Mesendoderm (in vitro differentiated cells): ENCODE measurements around the gene SUGCT.

Source experiments
- DNase-seq: peaks from one replicate; pipeline ENCODE4 v3.0.0; 2013
- H2AK5ac ChIP-seq: 2 replicates; pipeline ENCODE4 v1.6.1; 2013; ENCODE audit warnings: low read length, inconsistent platforms
- H2BK120ac ChIP-seq: 2 replicates; pipeline ENCODE4 v1.6.1; 2013; ENCODE audit warnings: low read depth, mild to moderate bottlenecking, low read length, moderate library complexity, mixed read lengths
- H2BK15ac ChIP-seq: replicated peaks from 2 replicates; pipeline ENCODE4 v1.6.1; 2013; ENCODE audit warnings: low read depth, mild to moderate bottlenecking, moderate library complexity
- H2BK5ac ChIP-seq: 2 replicates; pipeline ENCODE4 v1.6.1; 2013; ENCODE audit warnings: low read length, inconsistent platforms
- H3K18ac ChIP-seq: 2 replicates; pipeline ENCODE4 v1.6.1; 2013; ENCODE audit warnings: mild to moderate bottlenecking, low read length, mixed read lengths
- H3K23ac ChIP-seq: one replicate; pipeline ENCODE4 v1.6.1; 2013; ENCODE audit warnings: low read length
- H3K27ac ChIP-seq: 2 replicates; pipeline ENCODE4 v1.5.1; 2013; ENCODE audit warnings: low read depth, mild to moderate bottlenecking, inconsistent platforms, low read length, moderate library complexity
- H3K27me3 ChIP-seq: 2 replicates; pipeline ENCODE4 v1.6.1; 2013; ENCODE audit warnings: low read length, control low read depth, mild to moderate bottlenecking, inconsistent platforms; ENCODE audit not compliant: insufficient read depth, poor library complexity
- H3K36me3 ChIP-seq: 2 replicates; pipeline ENCODE4 v1.6.1; 2013; ENCODE audit warnings: low read length, inconsistent platforms; ENCODE audit not compliant: control insufficient read depth, insufficient read depth
- H3K4ac ChIP-seq: one replicate; pipeline ENCODE4 v1.6.1; 2013; ENCODE audit warnings: low read depth, mild to moderate bottlenecking, low read length, moderate library complexity
- H3K4me1 ChIP-seq: 2 replicates; pipeline ENCODE4 v1.6.1; 2013; ENCODE audit warnings: low read depth, low read length, inconsistent platforms; ENCODE audit not compliant: control insufficient read depth
- H3K4me2 ChIP-seq: 2 replicates; pipeline ENCODE4 v1.6.1; 2013; ENCODE audit warnings: low read length
- H3K4me3 ChIP-seq: 2 replicates; pipeline ENCODE4 v1.5.1; 2013; ENCODE audit warnings: mild to moderate bottlenecking, low read length
- H3K56ac ChIP-seq: one replicate; pipeline ENCODE4 v1.6.1; 2013; ENCODE audit warnings: low read length
- H3K79me1 ChIP-seq: 2 replicates; pipeline ENCODE4 v1.6.1; 2013; ENCODE audit warnings: low read length, inconsistent platforms
- H3K79me2 ChIP-seq: 2 replicates; pipeline ENCODE4 v1.6.1; 2013; ENCODE audit warnings: mild to moderate bottlenecking, low read length; ENCODE audit not compliant: control insufficient read depth, insufficient read depth
- H3K9ac ChIP-seq: 2 replicates; pipeline ENCODE4 v1.6.1; 2013; ENCODE audit warnings: low read length, inconsistent platforms
- H4K5ac ChIP-seq: one replicate; pipeline ENCODE4 v1.6.1; 2013; ENCODE audit warnings: low read length
- H4K8ac ChIP-seq: one replicate; pipeline ENCODE4 v1.6.1; 2013; ENCODE audit warnings: low read depth, mild to moderate bottlenecking, control low read depth, low read length, moderate library complexity
- WGBS: extraction: QIAGEN DNeasy Blood & Tissue Kit; methylation state at CpG from one replicate; pipeline ENCODE4 v1.1.7; 2013; ENCODE audit warnings: low lambda C conversion rate, missing lambda C conversion rate; ENCODE audit not compliant: insufficient coverage; ENCODE audit errors: extremely low coverage; 5-methylcytosine and 5-hydroxymethylcytosine counted together

Gene SUGCT

GRCh38 chr7:40175725-40176510 lies 41.1 kb downstream of the SUGCT start:
- no peak overlapping the region for H4K8ac ChIP-seq
- no peak overlapping the region for H3K4me3 ChIP-seq
- no peak overlapping the region for H3K4ac ChIP-seq
- H3K4me1 ChIP-seq = no peaks in the 10 kb centered on the region
- no peak for DNase-seq
- no peak overlapping the region for H2BK120ac ChIP-seq
- no peaks in the 10 kb centered on the region for H3K79me1 ChIP-seq
- no peak overlapping the region for H2AK5ac ChIP-seq
- no peak overlapping the region for H3K56ac ChIP-seq
- H3K79me2 ChIP-seq = no peaks in the 10 kb centered on the region
- H3K9ac ChIP-seq = no peak overlapping the region
- no CpG with 5 or more reads among the region's 9 CpGs for WGBS
- H3K23ac ChIP-seq = no peak overlapping the region
- H2BK15ac ChIP-seq = no peak overlapping the region
- H4K5ac ChIP-seq = no peak overlapping the region
- H3K27ac ChIP-seq = no peak overlapping the region
- no peak overlapping the region for H3K18ac ChIP-seq
- no peak overlapping the region for H2BK5ac ChIP-seq
- H3K4me2 ChIP-seq = no peak overlapping the region
- no peaks in the 10 kb centered on the region for H3K36me3 ChIP-seq
- no peaks in the 10 kb centered on the region for H3K27me3 ChIP-seq

DNA sequence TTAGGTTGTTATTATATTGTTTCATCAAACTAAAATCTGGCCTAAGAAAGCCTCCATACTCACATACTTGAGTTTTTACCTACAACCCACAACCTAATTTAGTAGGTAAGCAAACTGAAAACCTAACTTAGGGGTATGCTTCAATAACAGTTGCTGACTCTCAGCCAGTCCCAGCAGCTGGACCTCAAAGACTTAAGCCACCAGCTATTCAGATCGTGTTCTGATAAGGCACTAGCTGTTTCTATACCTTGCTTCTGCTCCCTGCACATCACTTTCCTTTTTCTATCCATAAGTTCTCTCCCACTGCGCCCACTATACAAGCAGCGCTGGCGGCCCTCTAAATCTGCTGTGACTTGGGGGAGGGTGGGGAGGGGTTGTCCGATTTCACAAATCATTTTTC lies 42.3 kb downstream of the SUGCT start:
- WGBS = no CpG with 5 or more reads among the region's 5 CpGs
- no peak overlapping the region for H3K9ac ChIP-seq
- H2BK15ac ChIP-seq = no peak overlapping the region
- no peak overlapping the region for H3K4me2 ChIP-seq
- no peaks in the 10 kb centered on the region for H3K36me3 ChIP-seq
- H4K8ac ChIP-seq = no peak overlapping the region
- no peaks in the 10 kb centered on the region for H3K4me1 ChIP-seq
- no peak overlapping the region for H2BK120ac ChIP-seq
- H3K27ac ChIP-seq = no peak overlapping the region
- DNase-seq = peak; percentile 56
- no peak overlapping the region for H3K4me3 ChIP-seq
- no peaks in the 10 kb centered on the region for H3K27me3 ChIP-seq
- no peak overlapping the region for H3K18ac ChIP-seq
- no peak overlapping the region for H3K4ac ChIP-seq
- no peaks in the 10 kb centered on the region for H3K79me1 ChIP-seq
- H3K56ac ChIP-seq = no peak overlapping the region
- H4K5ac ChIP-seq = no peak overlapping the region
- H3K23ac ChIP-seq = no peak overlapping the region
- H2BK5ac ChIP-seq = no peak overlapping the region
- H3K79me2 ChIP-seq = no peaks in the 10 kb centered on the region
- H2AK5ac ChIP-seq = no peak overlapping the region

DNA sequence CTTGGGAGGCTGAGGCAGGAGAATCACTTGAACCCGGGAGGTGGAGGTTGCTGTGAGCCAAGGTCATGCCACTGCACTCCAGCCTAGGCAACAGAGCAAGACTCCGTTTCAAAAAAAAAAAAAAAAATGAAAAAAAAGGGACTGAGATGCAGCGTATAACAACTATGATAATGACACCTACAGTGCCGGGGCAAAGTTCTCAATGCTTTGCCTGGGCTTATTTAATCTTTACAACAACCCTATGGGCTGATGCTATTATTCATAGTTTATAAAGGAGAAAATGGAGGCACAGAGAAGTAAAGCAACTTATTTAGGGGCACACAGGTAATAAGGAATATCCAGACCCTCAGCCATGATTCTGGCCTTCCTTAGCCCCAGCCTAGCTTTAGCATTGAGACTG lies 47.6 kb downstream of the SUGCT start:
- H2BK5ac ChIP-seq = no peak overlapping the region
- no peak overlapping the region for H3K23ac ChIP-seq
- no peaks in the 10 kb centered on the region for H3K4me1 ChIP-seq
- no CpG with 5 or more reads among the region's 4 CpGs for WGBS
- no peaks in the 10 kb centered on the region for H3K79me2 ChIP-seq
- no peak overlapping the region for H3K56ac ChIP-seq
- H3K27ac ChIP-seq = no peak overlapping the region
- no peak overlapping the region for H4K8ac ChIP-seq
- no peaks in the 10 kb centered on the region for H3K36me3 ChIP-seq
- no peak overlapping the region for H3K4me3 ChIP-seq
- H3K18ac ChIP-seq = no peak overlapping the region
- DNase-seq = no peak
- H4K5ac ChIP-seq = no peak overlapping the region
- no peaks in the 10 kb centered on the region for H3K79me1 ChIP-seq
- no peaks in the 10 kb centered on the region for H3K27me3 ChIP-seq
- no peak overlapping the region for H3K4me2 ChIP-seq
- H3K4ac ChIP-seq = no peak overlapping the region
- no peak overlapping the region for H2BK15ac ChIP-seq
- H2AK5ac ChIP-seq = no peak overlapping the region
- no peak overlapping the region for H3K9ac ChIP-seq
- no peak overlapping the region for H2BK120ac ChIP-seq

- Histone ChIP-seq H3K36me3 (no peaks in the 10 kb centered on the region), H2BK5ac (no peak overlapping the region), H3K9ac (no peak overlapping the region), H3K56ac (no peak overlapping the region), H3K4ac (no peak overlapping the region), H2BK120ac (no peak overlapping the region), H3K4me2 (no peak overlapping the region), H3K27me3 (no peaks in the 10 kb centered on the region), H3K79me1 (no peaks in the 10 kb centered on the region), H3K79me2 (no peaks in the 10 kb centered on the region), H3K4me3 (no peak overlapping the region), H2BK15ac (no peak overlapping the region), H4K5ac (no peak overlapping the region), H4K8ac (no peak overlapping the region), H3K4me1 (no peaks in the 10 kb centered on the region), H2AK5ac (no peak overlapping the region), H3K23ac (no peak overlapping the region), H3K27ac (no peak overlapping the region), H3K18ac (no peak overlapping the region)
- no CpG with 5 or more reads among the region's 1 CpG for WGBS
- DNase-seq = peak; percentile 39
Observed at GRCh38 chr7:40186586-40186985, 51.8 kb downstream of the SUGCT start.

GRCh38 chr7:40192036-40192435 lies 57.2 kb downstream of the SUGCT start:
- Histone ChIP-seq H3K4me3 (no peak overlapping the region), H3K36me3 (no peaks in the 10 kb centered on the region), H3K18ac (no peak overlapping the region), H3K4ac (no peak overlapping the region), H3K27me3 (no peaks in the 10 kb centered on the region), H4K5ac (no peak overlapping the region), H3K27ac (no peak overlapping the region), H4K8ac (no peak overlapping the region), H3K56ac (no peak overlapping the region), H2BK120ac (no peak overlapping the region), H3K4me1 (no peaks in the 10 kb centered on the region), H3K4me2 (no peak overlapping the region), H2AK5ac (no peak overlapping the region), H3K23ac (no peak overlapping the region), H3K79me2 (no peaks in the 10 kb centered on the region), H2BK5ac (no peak overlapping the region), H3K9ac (no peak overlapping the region), H3K79me1 (no peaks in the 10 kb centered on the region), H2BK15ac (no peak overlapping the region)
- no CpG with 5 or more reads among the region's 2 CpGs for WGBS
- no peak for DNase-seq

DNA sequence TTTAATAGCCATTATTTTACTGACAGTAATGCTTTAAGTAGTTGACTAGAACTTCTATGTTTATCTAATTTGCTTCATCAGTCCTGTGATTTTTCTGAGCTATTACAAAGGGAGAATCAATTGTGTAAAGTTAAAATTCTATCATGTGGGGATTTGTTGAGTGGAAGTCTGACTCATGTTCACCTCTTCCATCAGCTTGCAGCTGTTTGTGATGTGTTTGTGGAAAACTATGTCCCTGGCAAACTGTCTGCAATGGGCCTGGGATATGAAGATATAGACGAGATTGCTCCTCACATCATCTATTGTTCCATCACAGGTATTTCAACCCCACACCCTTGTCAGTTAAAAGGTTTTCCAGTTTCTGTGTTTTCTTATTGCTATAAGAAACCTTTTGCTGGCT lies 59.9 kb downstream of the SUGCT start:
- H3K79me1 ChIP-seq = no peaks in the 10 kb centered on the region
- H3K9ac ChIP-seq = no peak overlapping the region
- no peak overlapping the region for H3K27ac ChIP-seq
- no peak overlapping the region for H2BK120ac ChIP-seq
- DNase-seq = no peak
- no peak overlapping the region for H3K4me2 ChIP-seq
- H2BK5ac ChIP-seq = no peak overlapping the region
- H3K27me3 ChIP-seq = no peaks in the 10 kb centered on the region
- no CpG with 5 or more reads among the region's 1 CpG for WGBS
- H3K23ac ChIP-seq = no peak overlapping the region
- H2BK15ac ChIP-seq = no peak overlapping the region
- H3K18ac ChIP-seq = no peak overlapping the region
- no peak overlapping the region for H3K4ac ChIP-seq
- H3K4me3 ChIP-seq = no peak overlapping the region
- no peak overlapping the region for H4K8ac ChIP-seq
- H3K36me3 ChIP-seq = no peaks in the 10 kb centered on the region
- no peaks in the 10 kb centered on the region for H3K79me2 ChIP-seq
- H2AK5ac ChIP-seq = no peak overlapping the region
- no peaks in the 10 kb centered on the region for H3K4me1 ChIP-seq
- no peak overlapping the region for H3K56ac ChIP-seq
- H4K5ac ChIP-seq = no peak overlapping the region
